GM21367 (cell line): ENCODE data around the gene RRAGD.

Experiments used
- ATAC-seq: cut with Tn5 transposase; IDR thresholded peaks from one replicate; pipeline ENCODE4 v1.9.1; 2021; ENCODE audit not compliant: unreplicated experiment

The RRAGD gene

GRCh38 chr6:89412071-89413005 lies at the start of gene RRAGD:
Gene RRAGD, minus strand, starts transcription at chr6:89412273. Its CDS starts 280 bp downstream, at chr6:89411993.
- peak; percentile 65 for ATAC-seq

- no peak for ATAC-seq
Measured at GRCh38 chr6:89460713-89461112, 48.6 kb upstream of the RRAGD start.

- no peak for ATAC-seq
Measured at GRCh38 chr6:89459501-89459900, 47.4 kb upstream of the RRAGD start.

GRCh38 chr6:89458704-89459103 lies 46.6 kb upstream of the RRAGD start:
- ATAC-seq = no peak

- no peak for ATAC-seq
Measured at GRCh38 chr6:89454300-89454699, 42.2 kb upstream of the RRAGD start.

GRCh38 chr6:89452281-89452680 lies 40.2 kb upstream of the RRAGD start:
- ATAC-seq = no peak

GRCh38 chr6:89449193-89449592 lies 37.1 kb upstream of the RRAGD start:
- no peak for ATAC-seq

- ATAC-seq = no peak
Measured at GRCh38 chr6:89443658-89444057, 31.6 kb upstream of the RRAGD start.

- no peak for ATAC-seq
Measured at GRCh38 chr6:89440200-89440599, 28.1 kb upstream of the RRAGD start.

GRCh38 chr6:89439014-89439413 lies 26.9 kb upstream of the RRAGD start:
- ATAC-seq = no peak

GRCh38 chr6:89438248-89438647 lies 26.2 kb upstream of the RRAGD start:
- ATAC-seq = no peak

GRCh38 chr6:89436226-89436625 lies 24.2 kb upstream of the RRAGD start:
- ATAC-seq = no peak

GRCh38 chr6:89434954-89435353 lies 22.9 kb upstream of the RRAGD start:
- ATAC-seq = no peak

- no peak for ATAC-seq
Measured at GRCh38 chr6:89434150-89434499, 22.1 kb upstream of the RRAGD start.

- ATAC-seq = peak; percentile 33
Measured at GRCh38 chr6:89433252-89434149, 21.4 kb upstream of the RRAGD start.

- ATAC-seq = peak; percentile 92
Measured at GRCh38 chr6:89432875-89433251, 20.8 kb upstream of the RRAGD start, which contains the start of gene ANKRD6. Gene ANKRD6, plus strand, starts transcription at chr6:89433152. Its CDS starts 133,825 bp downstream, at chr6:89566977.

- no peak for ATAC-seq
Measured at GRCh38 chr6:89430201-89430962, 18.3 kb upstream of the RRAGD start.

GRCh38 chr6:89416796-89417195 lies 4.7 kb upstream of the RRAGD start:
- no peak for ATAC-seq

- ATAC-seq = no peak
Measured at GRCh38 chr6:89415185-89415584, 3.1 kb upstream of the RRAGD start.

- ATAC-seq = no peak
Measured at GRCh38 chr6:89414215-89414614, 2.1 kb upstream of the RRAGD start.

- no peak for ATAC-seq
Measured at GRCh38 chr6:89413006-89413400, 930 bp upstream of the RRAGD start.
